ENCODE measurements around the gene AUTS2.
"Not testable (repeated sequence)": the region's sequence is repeated elsewhere in the genome, so short reads cannot be mapped to it uniquely, and the experiment has no call there.

AUTS2 gene

GRCh38 chr7:69764147-69764546, 165.9 kb downstream of the AUTS2 start:
- no peak for DNase-seq

- no peak for DNase-seq
Observed at GRCh38 chr7:69764681-69765080, 166.4 kb downstream of the AUTS2 start.

GRCh38 chr7:69765879-69766278, 167.6 kb downstream of the AUTS2 start:
- no peak for DNase-seq

- DNase-seq, result peak; percentile 36
Observed at GRCh38 chr7:69768986-69769595, 170.8 kb downstream of the AUTS2 start.

- no peak for DNase-seq
Observed at GRCh38 chr7:69769826-69770225, 171.6 kb downstream of the AUTS2 start.

DNA sequence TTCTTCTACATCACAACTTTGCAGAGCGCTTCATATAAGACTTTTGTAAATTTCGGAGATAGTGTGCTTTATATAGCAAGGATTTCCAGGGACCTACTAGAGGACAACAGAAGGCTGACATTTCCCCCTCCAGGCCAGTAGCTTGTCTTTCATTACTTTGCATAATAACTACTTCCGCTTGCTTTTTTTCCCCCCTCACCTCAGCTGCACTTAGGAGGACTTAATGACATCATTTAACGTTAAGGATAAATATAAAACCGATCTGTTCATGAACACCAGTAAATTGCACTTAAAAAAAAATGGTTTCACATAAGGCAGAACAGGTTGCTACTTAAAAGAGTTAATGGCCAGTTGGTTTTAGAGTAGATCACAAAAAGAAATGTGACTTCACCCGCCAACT, 172.3 kb downstream of the AUTS2 start:
- no peak for DNase-seq

- DNase-seq, result no peak
Observed at GRCh38 chr7:69772718-69773436, 174.6 kb downstream of the AUTS2 start.

- no peak for DNase-seq
Observed at GRCh38 chr7:69773535-69774225, 175.4 kb downstream of the AUTS2 start.

- DNase-seq, result no peak
Observed at GRCh38 chr7:69775231-69775771, 177.0 kb downstream of the AUTS2 start.

- peak; percentile 78 for DNase-seq
Observed at GRCh38 chr7:69776611-69777010, 178.3 kb downstream of the AUTS2 start.

GRCh38 chr7:69778138-69778537, 179.9 kb downstream of the AUTS2 start:
- no peak for DNase-seq

GRCh38 chr7:69780379-69780778, 182.1 kb downstream of the AUTS2 start:
- peak; percentile 56 for DNase-seq

DNA sequence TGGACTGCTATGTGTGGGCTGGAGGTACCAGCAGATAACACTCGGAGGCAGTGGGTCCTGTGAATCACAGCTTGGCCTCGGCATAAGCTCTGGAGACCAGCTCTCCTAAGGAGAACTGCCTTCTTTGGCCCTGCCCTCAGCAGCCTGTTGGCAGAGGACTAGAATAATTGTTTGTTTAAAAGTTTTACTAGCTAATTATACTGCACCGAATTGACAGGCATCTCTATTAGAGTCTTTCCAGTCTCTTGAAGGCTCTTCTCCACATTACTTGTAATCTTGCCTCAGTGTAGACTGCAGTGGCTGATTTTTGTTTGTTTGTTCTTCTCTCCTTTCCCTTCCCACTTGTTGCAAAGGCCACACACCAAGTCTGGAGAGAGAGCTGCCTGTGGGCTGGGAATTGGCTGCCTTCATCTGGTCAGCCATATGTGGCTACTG, 183.2 kb downstream of the AUTS2 start:
- no peak for DNase-seq

GRCh38 chr7:69782917-69783684, 184.8 kb downstream of the AUTS2 start:
- DNase-seq, result peak; percentile 56

DNA sequence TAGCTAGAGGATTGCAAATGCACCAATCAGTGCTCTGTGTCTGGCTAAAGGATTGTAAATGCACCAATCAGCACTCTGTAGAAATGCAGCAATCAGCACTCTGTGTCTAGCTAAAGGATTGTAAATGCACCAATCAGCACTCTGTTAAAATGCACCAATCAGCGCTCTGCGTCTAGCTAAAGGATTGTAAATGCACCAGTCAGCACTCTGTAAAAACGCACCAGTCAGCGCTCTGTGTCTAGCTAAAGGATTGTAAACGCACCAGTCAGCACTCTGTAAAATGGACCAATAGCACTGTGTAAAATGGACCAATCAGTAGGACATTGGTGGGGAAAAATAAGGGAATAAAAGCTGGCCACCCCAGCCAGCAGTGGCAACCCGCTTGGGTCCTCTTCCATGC, 187.9 kb downstream of the AUTS2 start:
- DNase-seq, result not testable (repeated sequence)

DNA sequence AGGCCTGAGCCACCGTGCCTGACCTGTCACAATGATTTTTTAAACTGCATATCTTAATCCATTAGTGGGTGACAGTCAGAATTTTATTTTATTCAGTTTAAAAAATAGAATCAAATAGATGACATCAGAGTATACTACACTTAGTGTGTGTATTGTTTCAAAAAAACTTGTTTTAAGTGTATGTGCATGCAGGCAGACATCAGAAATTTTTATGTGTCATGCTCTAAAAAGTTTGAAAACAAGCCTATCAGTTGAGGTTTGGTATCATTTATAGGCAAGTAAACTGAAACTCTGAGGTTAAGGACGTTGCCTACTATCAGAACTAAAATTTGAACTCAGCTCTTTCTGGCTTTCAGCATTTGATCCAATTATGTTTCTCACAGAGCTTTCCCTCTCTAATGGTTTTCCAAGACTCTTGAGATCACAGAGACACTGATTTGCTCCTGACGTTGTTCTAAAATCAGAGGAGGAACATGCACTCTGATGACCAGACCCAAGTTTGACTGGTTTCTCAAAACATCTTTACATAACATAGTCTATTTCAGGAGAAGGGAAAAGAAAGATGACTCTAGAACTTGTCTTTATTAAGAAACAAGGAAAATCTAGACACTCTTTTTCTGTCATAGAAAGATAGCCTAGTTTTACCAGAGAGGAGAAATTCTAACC, 188.6 kb downstream of the AUTS2 start:
- DNase-seq, result no peak

DNA sequence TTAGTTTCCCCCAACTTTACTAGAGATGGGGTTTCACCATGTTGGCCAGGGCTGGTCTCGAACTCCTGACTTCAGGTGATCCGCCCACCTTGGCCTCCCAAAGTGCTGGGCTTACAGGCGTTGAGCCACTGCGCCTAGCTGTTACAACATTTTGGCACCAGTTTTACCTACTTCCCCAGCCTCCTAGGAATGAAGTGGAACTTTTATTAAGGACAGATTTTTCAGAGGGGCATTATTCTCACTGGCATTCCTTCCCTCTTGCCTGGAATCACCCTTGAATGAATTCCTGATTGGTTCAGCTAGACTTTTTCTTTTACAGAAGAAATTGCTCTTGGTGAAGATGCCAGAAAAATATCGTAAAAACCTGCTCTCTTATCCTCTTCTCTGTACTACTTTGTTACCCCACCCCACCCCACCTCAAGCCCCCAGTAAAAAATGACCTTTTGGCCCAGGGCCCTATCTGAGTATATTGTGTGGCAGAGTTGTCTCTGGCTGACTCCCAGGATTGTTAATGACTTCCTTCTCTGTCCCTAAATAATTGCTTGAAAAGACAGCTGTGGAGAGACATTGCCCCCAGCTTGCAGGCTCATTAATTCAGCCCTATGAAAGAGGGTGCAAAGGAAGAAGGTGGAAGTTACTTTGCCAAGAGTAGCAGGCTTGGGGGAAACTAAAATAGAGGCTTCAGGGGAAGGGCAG, 189.6 kb downstream of the AUTS2 start:
- no peak for DNase-seq

DNA sequence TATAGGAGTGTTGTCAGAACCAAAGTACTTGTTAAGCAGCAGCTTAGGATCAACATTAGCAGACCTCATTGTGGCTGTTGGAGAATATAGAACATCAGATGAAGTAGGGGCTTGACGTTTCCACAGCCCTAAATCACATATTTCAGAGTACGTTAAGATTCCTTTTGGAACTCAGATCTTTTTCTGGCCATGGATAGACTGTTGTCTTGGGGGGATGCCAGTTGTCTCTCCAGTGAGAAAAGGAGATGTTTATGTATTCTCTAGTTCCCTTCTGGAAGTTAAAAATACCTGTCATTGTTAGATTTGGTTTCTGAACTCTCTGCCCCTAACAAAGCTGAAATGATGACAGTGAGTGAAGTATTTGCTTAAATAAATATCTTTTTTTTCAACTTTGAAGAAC, 191.3 kb downstream of the AUTS2 start:
- no peak for DNase-seq

DNA sequence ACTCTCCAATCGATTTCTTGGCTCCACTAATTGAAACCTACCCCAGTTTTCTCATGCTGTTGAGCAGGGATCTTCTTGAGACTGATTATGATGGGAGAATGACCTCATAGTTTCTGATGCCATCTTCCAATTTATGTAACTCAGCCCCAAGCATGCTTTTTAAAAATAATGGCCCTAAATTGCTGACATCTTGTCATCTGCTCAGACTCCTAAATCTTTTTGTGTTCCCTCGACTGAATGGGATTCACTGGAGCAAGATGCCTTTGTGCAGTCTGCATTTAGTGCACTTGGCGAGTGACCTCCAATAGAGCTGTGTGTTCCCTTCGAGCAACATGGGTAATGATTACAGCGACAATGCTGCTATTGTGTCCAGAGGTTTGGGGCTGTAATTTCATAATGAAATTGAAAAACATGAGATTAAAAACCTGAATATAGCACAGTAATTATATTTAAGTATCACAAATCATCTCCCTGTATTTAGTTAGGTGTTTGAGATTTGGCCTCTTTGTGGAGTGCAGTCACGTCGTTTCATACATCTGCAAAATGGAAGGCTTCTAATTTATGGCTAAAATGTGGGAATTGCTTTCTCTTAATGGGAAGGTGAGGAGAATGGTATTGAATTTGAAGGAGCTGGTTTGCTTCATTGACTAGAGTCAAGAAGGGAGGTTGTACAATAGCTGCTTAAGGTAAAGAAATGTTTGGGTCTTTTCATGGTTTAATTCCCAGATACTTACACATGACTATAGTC, 192.9 kb downstream of the AUTS2 start:
- DNase-seq, result no peak

DNA sequence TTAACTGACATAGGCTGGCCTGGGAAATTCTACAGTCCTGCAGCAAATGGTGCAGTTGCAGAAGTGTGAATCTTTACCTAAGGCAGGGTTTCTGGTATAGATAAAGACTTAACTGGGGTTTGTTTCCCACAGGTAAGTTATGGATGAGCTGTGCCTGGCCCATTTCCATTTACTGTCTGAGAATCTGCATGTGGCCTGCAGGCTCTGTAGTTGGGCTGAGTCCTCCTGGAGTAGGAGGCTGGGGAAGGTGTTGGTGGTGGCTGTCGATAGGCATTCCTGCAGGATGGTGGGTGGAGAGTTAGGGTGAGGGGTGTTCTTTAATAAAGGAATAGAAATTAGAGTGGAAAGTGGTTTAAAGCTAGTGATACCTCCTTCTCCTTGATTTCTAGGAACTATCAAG, 193.5 kb downstream of the AUTS2 start:
- DNase-seq, result no peak

DNA sequence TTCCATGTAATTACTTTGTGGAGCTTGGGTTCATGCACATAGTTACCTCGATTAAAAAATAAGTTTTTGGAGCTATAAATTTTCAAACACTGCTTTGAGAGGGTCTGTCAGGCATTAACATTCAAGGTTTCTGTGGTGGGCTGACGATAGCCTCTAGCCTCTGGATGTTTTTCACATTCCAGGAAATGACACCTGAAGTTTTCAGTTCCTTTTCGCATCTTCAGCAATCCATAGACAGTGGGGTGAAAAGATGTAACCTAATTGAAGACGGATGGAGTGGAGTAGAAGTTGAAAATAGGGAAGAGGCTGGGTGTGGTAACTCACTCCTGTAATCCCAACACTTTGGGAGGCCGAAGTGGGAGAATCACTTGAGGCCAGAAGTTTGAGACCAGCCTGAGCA, 197.7 kb downstream of the AUTS2 start:
- DNase-seq, result no peak
